Measurements from ENCODE around the gene AARS2. TPM values are rescaled to one million over a fixed set of nuclear protein-coding genes. Genes with fewer than 3 reads are reported as not detected.
A peak's percentile ranks its signal among the peaks of the same experiment; 100 is the strongest.

Gene AARS2
- total and polyA plus RNA-seq, 2 of the 8 experiments (the other 6 are each of a cell fraction or from before 2014, with no cell fraction given): 8.6 to 20.4 TPM

DNA sequence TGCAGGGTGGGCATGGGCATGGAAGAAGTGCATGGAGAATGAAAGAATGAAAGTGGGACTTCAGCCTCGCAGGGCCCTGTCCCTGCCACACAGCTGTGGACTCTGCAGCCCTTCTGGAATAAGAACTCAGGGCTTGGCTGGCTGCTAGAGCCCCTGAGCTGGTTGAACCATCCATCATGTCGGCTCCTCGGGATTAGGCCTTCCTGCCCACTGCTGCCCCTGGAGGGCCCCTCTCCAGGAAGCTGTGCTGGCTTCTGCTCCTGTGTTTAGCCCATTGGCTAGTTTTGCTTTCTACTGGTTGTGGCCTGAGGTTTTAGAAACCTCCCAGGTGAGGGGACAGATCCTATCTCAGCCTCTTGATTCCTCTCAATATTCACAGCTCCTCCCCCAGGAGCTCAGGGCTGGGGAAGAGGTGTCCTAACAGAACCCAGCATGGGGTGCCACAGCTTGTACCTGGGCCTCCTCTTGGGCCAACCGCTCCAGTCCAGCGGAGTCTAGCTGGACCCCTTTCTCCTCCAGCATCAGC is 7.9 kb downstream of the AARS2 start:
- H3K4ac ChIP-seq (replicated peaks; ENCODE audit: insufficient read length, low read depth, low read length): no peak overlapping the region
- no peak overlapping the region for H3K23ac ChIP-seq (ENCODE audit: insufficient read length)
- CTCF ChIA-PET (ENCODE audit: partially characterized antibody): interaction anchor here (0.5 to 13.9 kb wide), 26 partner anchors 3 to 226 kb away, joined by 3 to 330 read pairs (median 6); partner anchors contain the start of genes AARS2, HSP90AB1, NFKBIE and SLC35B2
- H3K23me2 ChIP-seq (ENCODE audit: low read depth, low read length): no peaks in the 10 kb centered on the region
- POLR2A ChIA-PET (ENCODE audit: partially characterized antibody): interaction anchor here (0.6 to 6.9 kb wide), 15 partner anchors 7 to 58 kb away, joined by 3 to 81 read pairs (median 6); partner anchors contain the start of genes AARS2, HSP90AB1 and SLC35B2
- peaks cover 2 to 4% of the 10 kb centered on the region in 2 experiments for H4K20me1 ChIP-seq (replicated peaks in 1 of 2; ENCODE audit: control insufficient read depth in 1 of 2, insufficient read depth in 2 of 2, low read length in 2 of 2)
- FAIRE-seq (no peak), DNase-seq (ENCODE audit: low read depth in 1 of 2, low spot score in 2 of 2) (no peak)
- H4K5ac ChIP-seq (ENCODE audit: insufficient read length, low read depth, low read length): no peak overlapping the region
- TF ChIP-seq POLR2A (IDR thresholded peaks at IDR 0.05; ENCODE audit: control extremely low read depth in 1 of 2, low read depth in 2 of 2, low read length in 2 of 2) (0 out of 3 replicates have a peak, but pooled peaks of 1 of the 2 experiments have one; percentile 10), TEAD4 (IDR thresholded peaks at IDR 0.05; ENCODE audit: low read depth, low read length) (no peak), RFX5 (IDR thresholded peaks at IDR 0.05; ENCODE audit: borderline replicate concordance, low read depth, low read length) (no peak)
- H3K4me3 ChIP-seq (ENCODE audit: extremely low read depth in 1 of 4, insufficient read depth in 2 of 4, low read depth in 3 of 4, low read length in 4 of 4): no peak overlapping the region
- no peak overlapping the region for H3K18ac ChIP-seq (ENCODE audit: extremely low read depth, low read length)
- no peak overlapping the region for H2BK20ac ChIP-seq (ENCODE audit: low read length)
- no peaks in the 10 kb centered on the region for H3K79me2 ChIP-seq (ENCODE audit: control insufficient read depth in 1 of 2, insufficient read depth in 2 of 2, low read length in 2 of 2)
- H3K4me1 ChIP-seq (replicated peaks in 1 of 4; ENCODE audit: control insufficient read depth in 3 of 4, insufficient read depth in 4 of 4, low read length in 3 of 4): peaks cover 0 to 4% (median 0%) of the 10 kb centered on the region in 4 experiments; a peak in 1 of 7 replicates
- peak overlapping the region; percentile 37; the same call in 1 of the 2 replicates for H3K27ac ChIP-seq (ENCODE audit: low read depth, low read length)
- H3K79me1 ChIP-seq (ENCODE audit: low read depth, low read length): no peaks in the 10 kb centered on the region
- no peak overlapping the region for H3K14ac ChIP-seq (ENCODE audit: insufficient read length)
- H4K91ac ChIP-seq (replicated peaks; ENCODE audit: insufficient read length, low read length): no peak overlapping the region
- H3K27me3 ChIP-seq (replicated peaks in 1 of 4; ENCODE audit: control insufficient read depth in 3 of 4, extremely low read depth in 1 of 4, insufficient read depth in 3 of 4, low read length in 3 of 4): no peaks in the 10 kb centered on the region
- peak overlapping the region; percentile 50; the same call in 1 of the 2 replicates for H2BK12ac ChIP-seq (ENCODE audit: low read depth, low read length)
- H3K9me3 ChIP-seq (ENCODE audit: insufficient read depth in 2 of 2, low read depth in 1 of 2, low read length in 1 of 2): no peaks in the 10 kb centered on the region
- no peak overlapping the region; the same call in 1 of the 2 replicates for H2AK5ac ChIP-seq (ENCODE audit: low read depth, low read length)
- H4K8ac ChIP-seq (ENCODE audit: extremely low read depth, insufficient read depth, low read length): no peak overlapping the region
- no peak overlapping the region for H2BK120ac ChIP-seq (replicated peaks; ENCODE audit: low read depth, low read length)
- H2BK15ac ChIP-seq (ENCODE audit: low read length): no peak overlapping the region
- H2BK5ac ChIP-seq (ENCODE audit: low read depth, low read length): 0 out of 2 replicates have a peak overlapping the region, but pooled peaks have one; percentile 10
- no peak overlapping the region for H2AFZ ChIP-seq (ENCODE audit: low read length)
- no peak overlapping the region for H3K4me2 ChIP-seq (ENCODE audit: insufficient read depth in 1 of 2, low read depth in 2 of 2, low read length in 2 of 2)
- H3K36me3 ChIP-seq (ENCODE audit: control insufficient read depth in 2 of 4, insufficient read depth in 4 of 4, low read length in 3 of 4): peaks cover 29 to 77% (median 64%) of the 10 kb centered on the region in 4 experiments
- H3K9ac ChIP-seq (replicated peaks in 1 of 4; ENCODE audit: extremely low read depth in 1 of 4, low read depth in 3 of 4, low read length in 3 of 4): no peak overlapping the region
- no peak overlapping the region for H3K56ac ChIP-seq (replicated peaks; ENCODE audit: insufficient read length, low read depth, low read length)
- 93% methylated on average over 4 of the region's 5 CpGs; no CpG with 5 or more reads in 1 of the 2 experiments for WGBS, 2 experiments (ENCODE audit: extremely low coverage in 1 of 2, insufficient coverage in 1 of 2, insufficient read length in 1 of 2, insufficient replicate concordance in 2 of 2, low coverage in 1 of 2, low lambda C conversion rate in 2 of 2, missing lambda C conversion rate in 1 of 2)
